ENCODE results near the gene SLC2A4. TPM values are rescaled to one million over a fixed set of nuclear protein-coding genes. Genes with fewer than 3 reads are reported as not detected.

The SLC2A4 gene
- total RNA-seq, 1 donor from 2014 or later: 34.4 TPM

GRCh38 chr17:7312432-7313087 lies 31.0 kb downstream of the SLC2A4 start:
- Histone ChIP-seq H3K4me1 (ENCODE audit: control insufficient read depth in 3 of 3, insufficient read depth in 3 of 3, low read length in 3 of 3) (peaks cover 57 to 69% (median 67%) of the 10 kb centered on the region in 3 donors), H3K27ac (ENCODE audit: low read depth, low read length) (no peak overlapping the region), H3K4me3 (ENCODE audit: low read length in 3 of 3) (no peak overlapping the region)

GRCh38 chr17:7313088-7313889 lies 31.8 kb downstream of the SLC2A4 start:
- H3K27ac ChIP-seq (ENCODE audit: low read depth, low read length): no peak overlapping the region
- H3K9ac ChIP-seq (ENCODE audit: low read depth in 1 of 3, low read length in 3 of 3): peak overlapping the region in 1 of 3 donors; percentile 93
- H3K4me1 ChIP-seq (ENCODE audit: control insufficient read depth in 3 of 3, insufficient read depth in 3 of 3, low read length in 3 of 3): peaks cover 57 to 69% (median 66%) of the 10 kb centered on the region in 3 donors
- peaks cover 60 to 70% (median 66%) of the 10 kb centered on the region in 3 donors for H3K36me3 ChIP-seq (ENCODE audit: control insufficient read depth in 3 of 3, insufficient read depth in 3 of 3, low read length in 3 of 3)
- no peak overlapping the region for H3K4me3 ChIP-seq (ENCODE audit: low read length in 3 of 3)
- no peaks in the 10 kb centered on the region for H3K27me3 ChIP-seq (ENCODE audit: control insufficient read depth in 3 of 3, insufficient read depth in 3 of 3, low read length in 3 of 3)
- no peaks in the 10 kb centered on the region for H3K9me3 ChIP-seq (ENCODE audit: control insufficient read depth in 3 of 3, low read length in 3 of 3)

More at GRCh38 chr17:7312432-7313087, 31.0 kb downstream of the SLC2A4 start:
- Histone ChIP-seq H3K9ac (ENCODE audit: low read depth in 1 of 3, low read length in 3 of 3) (peak overlapping the region in 1 of 3 donors; percentile 93), H3K36me3 (ENCODE audit: control insufficient read depth in 3 of 3, insufficient read depth in 3 of 3, low read length in 3 of 3) (peaks cover 53 to 62% (median 59%) of the 10 kb centered on the region in 3 donors), H3K9me3 (ENCODE audit: control insufficient read depth in 3 of 3, low read length in 3 of 3) (no peaks in the 10 kb centered on the region), H3K27me3 (ENCODE audit: control insufficient read depth in 3 of 3, insufficient read depth in 3 of 3, low read length in 3 of 3) (no peaks in the 10 kb centered on the region)

- Histone ChIP-seq H3K4me1 (ENCODE audit: control insufficient read depth in 3 of 3, insufficient read depth in 3 of 3, low read length in 3 of 3) (peaks cover 53 to 63% (median 58%) of the 10 kb centered on the region in 3 donors), H3K9ac (ENCODE audit: low read depth in 1 of 3, low read length in 3 of 3) (peak overlapping the region; percentile 83 to 93 (median 88)), H3K27ac (ENCODE audit: low read depth, low read length) (peak overlapping the region; percentile 89), H3K4me3 (ENCODE audit: low read length in 3 of 3) (peak overlapping the region; percentile 83 to 97 (median 92)), H3K9me3 (ENCODE audit: control insufficient read depth in 3 of 3, low read length in 3 of 3) (no peaks in the 10 kb centered on the region), H3K36me3 (ENCODE audit: control insufficient read depth in 3 of 3, insufficient read depth in 3 of 3, low read length in 3 of 3) (peaks cover 68 to 78% (median 74%) of the 10 kb centered on the region in 3 donors), H3K27me3 (ENCODE audit: control insufficient read depth in 3 of 3, insufficient read depth in 3 of 3, low read length in 3 of 3) (no peaks in the 10 kb centered on the region)
Observed at GRCh38 chr17:7313890-7314718, 32.6 kb downstream of the SLC2A4 start.

- H3K27ac ChIP-seq (ENCODE audit: low read depth, low read length): peak within 1 kb of the TSS; percentile 89
- H3K36me3 ChIP-seq (ENCODE audit: control insufficient read depth in 3 of 3, insufficient read depth in 3 of 3, low read length in 3 of 3): peaks cover 64 to 74% (median 70%) of the 10 kb centered on the region in 3 donors
- no peaks in the 10 kb centered on the region for H3K27me3 ChIP-seq (ENCODE audit: control insufficient read depth in 3 of 3, insufficient read depth in 3 of 3, low read length in 3 of 3)
- H3K4me1 ChIP-seq (ENCODE audit: control insufficient read depth in 3 of 3, insufficient read depth in 3 of 3, low read length in 3 of 3): peaks cover 45 to 54% (median 49%) of the 10 kb centered on the region in 3 donors
- peak within 1 kb of the TSS; percentile 83 to 93 (median 88) for H3K9ac ChIP-seq (ENCODE audit: low read depth in 1 of 3, low read length in 3 of 3)
- peak within 1 kb of the TSS; percentile 83 to 97 (median 92) for H3K4me3 ChIP-seq (ENCODE audit: low read length in 3 of 3)
- no peaks in the 10 kb centered on the region for H3K9me3 ChIP-seq (ENCODE audit: control insufficient read depth in 3 of 3, low read length in 3 of 3)
Observed at GRCh38 chr17:7314719-7315569, 33.4 kb downstream of the SLC2A4 start, which contains the start of gene GPS2. Gene GPS2, minus strand, starts transcription at chr17:7315360. Its CDS starts 308 bp downstream, at chr17:7315052.

GRCh38 chr17:7315570-7316235 lies 34.2 kb downstream of the SLC2A4 start:
- Histone ChIP-seq H3K4me1 (ENCODE audit: control insufficient read depth in 3 of 3, insufficient read depth in 3 of 3, low read length in 3 of 3) (peaks cover 38 to 47% (median 42%) of the 10 kb centered on the region in 3 donors), H3K4me3 (ENCODE audit: low read length in 3 of 3) (peak overlapping the region; percentile 83 to 97 (median 92)), H3K27me3 (ENCODE audit: control insufficient read depth in 3 of 3, insufficient read depth in 3 of 3, low read length in 3 of 3) (no peaks in the 10 kb centered on the region), H3K9ac (ENCODE audit: low read depth in 1 of 3, low read length in 3 of 3) (peak overlapping the region; percentile 80 to 93 (median 88)), H3K27ac (ENCODE audit: low read depth, low read length) (peak overlapping the region; percentile 89), H3K9me3 (ENCODE audit: control insufficient read depth in 3 of 3, low read length in 3 of 3) (no peaks in the 10 kb centered on the region), H3K36me3 (ENCODE audit: control insufficient read depth in 3 of 3, insufficient read depth in 3 of 3, low read length in 3 of 3) (peaks cover 62 to 75% (median 71%) of the 10 kb centered on the region in 3 donors)

- peaks cover 31 to 34% (median 33%) of the 10 kb centered on the region in 3 donors for H3K4me1 ChIP-seq (ENCODE audit: control insufficient read depth in 3 of 3, insufficient read depth in 3 of 3, low read length in 3 of 3)
- H3K4me3 ChIP-seq (ENCODE audit: low read length in 3 of 3): no peak overlapping the region
- H3K9me3 ChIP-seq (ENCODE audit: control insufficient read depth in 3 of 3, low read length in 3 of 3): no peaks in the 10 kb centered on the region
- peaks cover 66 to 75% (median 75%) of the 10 kb centered on the region in 3 donors for H3K36me3 ChIP-seq (ENCODE audit: control insufficient read depth in 3 of 3, insufficient read depth in 3 of 3, low read length in 3 of 3)
- no peaks in the 10 kb centered on the region for H3K27me3 ChIP-seq (ENCODE audit: control insufficient read depth in 3 of 3, insufficient read depth in 3 of 3, low read length in 3 of 3)
- H3K9ac ChIP-seq (ENCODE audit: low read depth in 1 of 3, low read length in 3 of 3): no peak overlapping the region
- no peak overlapping the region for H3K27ac ChIP-seq (ENCODE audit: low read depth, low read length)
Observed at GRCh38 chr17:7317161-7317803, 35.8 kb downstream of the SLC2A4 start.

GRCh38 chr17:7318121-7318860 lies 36.8 kb downstream of the SLC2A4 start:
- Histone ChIP-seq H3K27me3 (ENCODE audit: control insufficient read depth in 3 of 3, insufficient read depth in 3 of 3, low read length in 3 of 3) (no peaks in the 10 kb centered on the region), H3K27ac (ENCODE audit: low read depth, low read length) (no peak overlapping the region), H3K9ac (ENCODE audit: low read depth in 1 of 3, low read length in 3 of 3) (no peak overlapping the region), H3K4me3 (ENCODE audit: low read length in 3 of 3) (no peak overlapping the region), H3K4me1 (ENCODE audit: control insufficient read depth in 3 of 3, insufficient read depth in 3 of 3, low read length in 3 of 3) (peaks cover 21 to 24% (median 23%) of the 10 kb centered on the region in 3 donors), H3K9me3 (ENCODE audit: control insufficient read depth in 3 of 3, low read length in 3 of 3) (no peaks in the 10 kb centered on the region), H3K36me3 (ENCODE audit: control insufficient read depth in 3 of 3, insufficient read depth in 3 of 3, low read length in 3 of 3) (peaks cover 66 to 75% (median 75%) of the 10 kb centered on the region in 3 donors)

- peaks cover 78 to 86% (median 83%) of the 10 kb centered on the region in 3 donors for H3K36me3 ChIP-seq (ENCODE audit: control insufficient read depth in 3 of 3, insufficient read depth in 3 of 3, low read length in 3 of 3)
Observed at GRCh38 chr17:7321466-7321865, 39.9 kb downstream of the SLC2A4 start.

More at GRCh38 chr17:7321466-7321865, 39.9 kb downstream of the SLC2A4 start:
- Histone ChIP-seq H3K9ac (ENCODE audit: low read depth in 1 of 3, low read length in 3 of 3) (no peak overlapping the region), H3K4me3 (ENCODE audit: low read length in 3 of 3) (no peak overlapping the region), H3K27ac (ENCODE audit: low read depth, low read length) (no peak overlapping the region), H3K9me3 (ENCODE audit: control insufficient read depth in 3 of 3, low read length in 3 of 3) (no peaks in the 10 kb centered on the region), H3K27me3 (ENCODE audit: control insufficient read depth in 3 of 3, insufficient read depth in 3 of 3, low read length in 3 of 3) (no peaks in the 10 kb centered on the region), H3K4me1 (ENCODE audit: control insufficient read depth in 3 of 3, insufficient read depth in 3 of 3, low read length in 3 of 3) (no peaks in the 10 kb centered on the region)

Measured in skeletal muscle tissue (tissue), 4 donors.